IPS-18c (cell line): Measurements from ENCODE around the gene LARGE1.

Source experiments
- H3K4me3 ChIP-seq: 2 replicates; pipeline ENCODE4 v1.7.0; 2013; ENCODE audit warnings: low read depth, mild to moderate bottlenecking, low read length, moderate library complexity; ENCODE audit not compliant: insufficient read depth
- H3K9me3 ChIP-seq: one replicate; pipeline ENCODE4 v1.6.1; 2013; ENCODE audit warnings: mild to moderate bottlenecking, low read length, moderate library complexity; ENCODE audit not compliant: control insufficient read depth, insufficient read depth

Gene LARGE1

DNA sequence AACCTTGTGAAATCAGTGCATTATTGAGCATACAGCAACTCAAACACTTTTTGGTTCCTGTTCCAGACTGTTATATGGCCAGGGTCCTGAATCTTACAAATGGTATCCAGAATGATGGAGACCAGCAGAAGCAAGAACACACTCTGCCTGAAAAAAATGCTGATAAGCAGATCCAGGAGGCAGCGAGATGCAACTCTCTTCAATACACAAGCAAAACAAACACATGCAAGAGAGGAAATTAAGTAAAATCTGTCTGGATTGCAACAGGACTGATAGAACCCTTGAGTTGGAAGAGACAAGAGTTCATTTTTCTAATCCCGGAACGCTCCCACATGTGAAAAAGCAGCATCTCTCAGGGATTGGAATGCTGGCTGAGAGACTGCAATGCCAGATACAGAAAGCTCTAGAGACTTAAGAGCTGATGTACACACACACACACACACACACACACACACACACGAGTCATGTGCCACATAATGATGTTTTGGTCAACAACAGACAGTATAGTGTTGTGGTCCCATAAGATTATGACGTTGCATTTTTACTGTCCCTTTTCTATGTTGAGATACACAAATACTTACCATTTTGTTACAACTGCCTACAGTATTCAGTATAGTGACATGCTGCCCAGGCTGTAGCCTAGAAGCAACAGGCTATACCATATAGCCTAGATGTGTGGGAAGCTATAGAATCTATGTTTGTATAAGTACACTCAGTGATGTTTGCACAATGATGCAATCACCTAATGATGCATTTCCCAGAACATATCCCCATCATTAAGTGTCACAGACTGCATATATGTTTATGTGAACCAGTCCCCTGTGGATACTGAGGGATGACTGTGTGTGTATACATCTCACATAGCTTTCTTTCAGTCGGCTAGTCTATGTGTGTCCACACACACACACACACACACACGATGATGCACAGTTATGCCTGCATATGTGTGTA, 406.6 kb downstream of the LARGE1 start:
- Histone ChIP-seq H3K9me3 (no peaks in the 10 kb centered on the region), H3K4me3 (no peak overlapping the region)

DNA sequence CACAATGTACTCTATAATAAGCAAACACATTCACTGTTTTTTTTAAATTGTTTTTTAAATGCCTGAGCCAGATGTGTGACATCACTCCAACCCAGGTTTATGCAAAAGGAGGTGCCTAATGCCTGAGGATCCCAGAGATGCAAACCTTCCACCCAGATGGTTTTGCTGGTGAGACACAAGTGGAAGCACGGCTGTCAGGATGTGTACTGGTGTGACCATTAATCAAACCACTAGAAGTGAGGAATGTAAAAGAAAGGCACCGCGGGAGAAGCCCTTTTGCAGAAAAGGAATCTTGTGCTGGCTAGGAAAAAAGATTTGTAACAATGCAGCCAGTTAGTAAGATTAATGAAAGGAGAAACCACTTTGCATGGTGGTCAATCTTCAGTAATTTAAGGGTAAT, 407.4 kb downstream of the LARGE1 start:
- Histone ChIP-seq H3K9me3 (no peaks in the 10 kb centered on the region), H3K4me3 (no peak overlapping the region)

DNA sequence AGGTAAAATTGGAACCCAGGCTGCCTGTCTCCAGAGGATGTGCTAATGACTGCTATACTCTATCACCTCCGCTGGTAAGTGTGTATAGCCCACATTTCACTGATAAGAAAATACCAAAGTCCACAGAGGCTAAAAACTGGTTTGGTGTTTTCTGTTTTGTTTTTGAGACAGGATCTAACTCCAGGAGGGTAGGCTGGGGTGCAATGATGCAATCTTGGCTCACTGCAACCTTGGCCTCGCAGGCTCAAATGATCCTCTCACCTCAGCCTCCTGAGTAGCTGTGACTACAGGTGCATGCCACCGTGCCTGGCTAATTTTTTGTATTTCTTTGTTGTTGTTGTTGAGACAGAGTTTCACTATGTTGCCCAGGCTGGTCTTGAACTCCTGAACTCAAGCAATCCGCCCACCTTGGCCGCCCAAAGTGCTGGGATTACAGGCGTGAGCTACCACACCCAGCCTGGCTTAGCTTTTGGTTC, 409.8 kb downstream of the LARGE1 start:
- Histone ChIP-seq H3K4me3 (no peak overlapping the region), H3K9me3 (no peaks in the 10 kb centered on the region)

DNA sequence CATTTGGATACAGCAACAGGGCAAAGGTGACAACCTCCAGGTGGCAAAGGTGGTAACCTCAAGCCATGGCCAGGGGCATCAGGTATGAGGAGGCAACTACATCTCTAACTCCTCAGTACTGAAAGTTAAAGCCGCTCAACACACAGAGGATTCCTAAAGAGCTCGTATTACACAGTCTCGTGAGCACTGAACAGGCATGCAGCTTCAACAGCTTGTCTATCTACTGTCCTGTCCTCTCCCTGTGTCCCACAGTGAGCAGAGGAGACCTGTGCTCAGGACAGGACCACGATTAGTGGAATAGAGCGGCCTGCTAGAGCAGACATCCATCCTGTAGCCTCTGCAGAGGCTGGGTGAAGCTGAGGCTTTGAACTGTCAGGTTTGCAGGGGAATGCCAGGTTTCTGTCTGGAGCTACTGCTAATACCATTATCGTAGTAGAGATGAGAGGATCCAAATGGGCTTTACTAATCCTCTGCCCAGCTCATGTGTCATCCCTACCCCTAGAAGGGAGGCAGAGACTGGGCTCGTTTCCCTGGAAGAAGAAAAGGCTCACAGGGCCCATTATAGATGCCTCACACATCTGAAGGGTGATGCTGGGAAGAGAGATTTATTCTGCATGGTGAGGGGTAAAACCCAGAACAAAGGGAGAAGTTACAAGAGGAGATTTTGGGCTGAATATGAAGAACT, 415.2 kb downstream of the LARGE1 start:
- H3K9me3 ChIP-seq = no peaks in the 10 kb centered on the region
- no peak overlapping the region for H3K4me3 ChIP-seq

DNA sequence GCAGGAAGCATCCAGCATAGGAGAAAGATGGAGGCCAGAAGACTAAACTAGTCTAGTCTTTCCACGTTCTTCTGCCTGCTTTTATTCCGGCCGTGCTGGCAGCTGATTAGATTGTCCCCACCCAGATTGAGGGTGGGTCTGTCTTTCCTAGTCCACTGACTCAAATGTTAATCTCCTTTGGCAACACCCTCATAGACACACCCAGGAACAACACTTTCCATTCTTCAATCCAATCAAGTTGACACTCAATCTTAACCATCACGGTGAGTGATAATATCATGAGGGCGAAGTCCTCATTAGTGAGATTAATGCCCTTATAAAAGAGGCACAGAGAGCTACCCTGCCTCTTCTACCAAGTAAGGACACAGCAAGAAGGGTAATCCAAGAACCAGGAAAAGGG, 424.2 kb downstream of the LARGE1 start:
- Histone ChIP-seq H3K9me3 (no peaks in the 10 kb centered on the region), H3K4me3 (no peak overlapping the region)

DNA sequence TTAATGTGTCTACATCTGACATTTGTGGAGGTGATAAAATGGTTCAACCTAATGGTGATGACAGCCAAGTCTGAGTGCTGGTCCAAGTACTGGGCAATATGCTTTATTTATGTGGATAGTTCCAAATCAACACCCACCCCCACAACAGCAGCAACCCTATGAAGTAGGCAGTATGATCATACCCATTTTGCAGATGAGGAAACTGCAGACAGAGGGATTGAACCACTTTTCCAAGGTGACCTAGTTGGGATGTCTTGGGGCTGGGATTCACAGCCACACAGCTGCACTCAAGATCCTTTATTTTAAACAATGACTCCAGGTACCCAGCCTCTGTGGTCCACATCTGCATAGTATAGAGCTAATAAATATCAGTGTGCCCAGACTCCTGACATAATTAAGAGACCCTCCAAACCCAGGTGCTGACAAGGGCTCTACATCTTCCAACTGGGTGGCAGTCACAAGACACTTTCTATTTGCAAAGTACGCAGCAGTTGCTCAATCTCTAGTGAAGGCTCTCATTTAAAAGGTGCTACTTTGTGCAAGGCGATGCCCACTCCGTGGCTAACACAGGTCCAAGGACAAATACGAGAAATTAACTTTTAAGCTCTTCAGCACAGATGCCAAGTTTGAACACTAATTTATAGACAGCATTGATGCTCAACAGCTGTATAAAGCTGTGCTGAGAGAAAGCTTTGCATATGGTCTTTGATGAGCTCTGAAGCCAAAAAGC, 426.6 kb downstream of the LARGE1 start:
- Histone ChIP-seq H3K9me3 (no peaks in the 10 kb centered on the region), H3K4me3 (no peak overlapping the region)

DNA sequence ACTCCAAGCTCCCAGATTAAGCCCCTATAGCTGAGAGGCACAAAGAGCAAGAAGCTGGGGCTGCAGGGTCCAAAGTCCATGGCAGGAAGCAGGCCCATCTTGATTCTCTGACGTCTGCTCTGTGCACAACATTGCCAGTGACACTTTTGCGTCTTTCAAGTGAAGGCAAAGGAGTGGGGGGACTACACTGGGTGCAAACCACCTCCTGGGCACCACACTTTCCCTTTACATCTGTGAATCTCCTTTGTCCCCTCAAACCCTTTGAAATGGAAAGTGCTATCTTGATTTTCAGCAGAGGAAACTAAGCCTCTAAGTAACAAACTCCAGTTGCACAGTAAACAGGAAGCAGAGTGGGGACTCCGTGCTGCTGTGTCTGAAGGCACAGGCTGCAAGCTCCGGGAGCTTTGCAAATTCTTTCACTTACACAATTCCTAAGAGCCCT, 428.0 kb downstream of the LARGE1 start:
- H3K4me3 ChIP-seq = no peak overlapping the region

DNA sequence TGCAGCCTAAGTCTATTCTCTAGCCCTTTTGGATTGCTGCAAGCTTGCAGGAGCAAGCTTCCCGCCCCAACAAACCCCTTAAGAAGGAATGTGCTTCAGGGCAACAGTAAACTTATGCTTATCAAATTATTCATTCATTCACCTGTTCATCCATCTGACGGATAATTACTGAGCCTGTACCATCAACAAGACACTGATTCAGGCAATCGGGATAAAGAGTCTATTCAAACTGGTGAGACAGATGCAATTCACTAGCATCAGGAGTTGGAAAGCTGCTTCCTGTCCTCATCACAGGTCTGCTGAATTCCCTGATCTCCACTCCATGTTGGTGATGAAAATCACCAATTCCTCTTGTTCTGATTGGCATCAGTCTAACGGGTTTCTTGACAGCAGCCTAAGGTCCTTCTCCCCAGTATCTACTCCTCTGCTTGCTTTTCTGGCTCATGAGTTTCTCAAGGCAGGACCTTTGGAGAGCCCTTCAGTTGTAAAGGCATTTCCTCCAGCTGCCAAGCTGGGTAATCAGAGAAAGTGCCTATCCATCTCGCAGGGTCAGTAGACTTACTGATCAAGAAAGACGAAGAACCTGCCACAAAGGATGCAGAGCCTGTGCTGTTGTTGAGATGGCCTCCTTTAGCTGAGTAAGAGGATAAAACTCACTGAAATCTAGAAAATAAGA, 433.1 kb downstream of the LARGE1 start:
- Histone ChIP-seq H3K9me3 (no peaks in the 10 kb centered on the region), H3K4me3 (no peak overlapping the region)

More for the DNA sequence above, 428.0 kb downstream of the LARGE1 start:
- H3K9me3 ChIP-seq = no peaks in the 10 kb centered on the region

DNA sequence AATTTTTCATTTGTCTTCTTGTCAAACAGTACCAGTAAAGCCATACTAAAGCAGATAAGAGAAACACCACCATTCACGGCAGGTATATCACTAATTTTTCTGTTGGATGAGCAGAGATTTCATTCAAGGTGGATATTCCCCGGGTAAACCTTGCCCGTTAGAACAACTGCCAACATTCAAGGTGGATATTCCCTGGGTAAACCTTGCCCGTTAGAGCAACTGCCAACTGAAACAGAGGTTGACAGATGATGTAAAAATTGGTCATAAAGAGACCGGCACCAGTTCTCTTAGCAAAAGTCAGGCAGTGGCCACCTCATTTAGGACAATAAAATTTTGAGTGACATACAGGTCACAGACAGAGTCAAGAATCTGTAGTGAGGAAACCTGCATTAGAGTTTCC, 438.7 kb downstream of the LARGE1 start:
- Histone ChIP-seq H3K9me3 (no peaks in the 10 kb centered on the region), H3K4me3 (no peak overlapping the region)

DNA sequence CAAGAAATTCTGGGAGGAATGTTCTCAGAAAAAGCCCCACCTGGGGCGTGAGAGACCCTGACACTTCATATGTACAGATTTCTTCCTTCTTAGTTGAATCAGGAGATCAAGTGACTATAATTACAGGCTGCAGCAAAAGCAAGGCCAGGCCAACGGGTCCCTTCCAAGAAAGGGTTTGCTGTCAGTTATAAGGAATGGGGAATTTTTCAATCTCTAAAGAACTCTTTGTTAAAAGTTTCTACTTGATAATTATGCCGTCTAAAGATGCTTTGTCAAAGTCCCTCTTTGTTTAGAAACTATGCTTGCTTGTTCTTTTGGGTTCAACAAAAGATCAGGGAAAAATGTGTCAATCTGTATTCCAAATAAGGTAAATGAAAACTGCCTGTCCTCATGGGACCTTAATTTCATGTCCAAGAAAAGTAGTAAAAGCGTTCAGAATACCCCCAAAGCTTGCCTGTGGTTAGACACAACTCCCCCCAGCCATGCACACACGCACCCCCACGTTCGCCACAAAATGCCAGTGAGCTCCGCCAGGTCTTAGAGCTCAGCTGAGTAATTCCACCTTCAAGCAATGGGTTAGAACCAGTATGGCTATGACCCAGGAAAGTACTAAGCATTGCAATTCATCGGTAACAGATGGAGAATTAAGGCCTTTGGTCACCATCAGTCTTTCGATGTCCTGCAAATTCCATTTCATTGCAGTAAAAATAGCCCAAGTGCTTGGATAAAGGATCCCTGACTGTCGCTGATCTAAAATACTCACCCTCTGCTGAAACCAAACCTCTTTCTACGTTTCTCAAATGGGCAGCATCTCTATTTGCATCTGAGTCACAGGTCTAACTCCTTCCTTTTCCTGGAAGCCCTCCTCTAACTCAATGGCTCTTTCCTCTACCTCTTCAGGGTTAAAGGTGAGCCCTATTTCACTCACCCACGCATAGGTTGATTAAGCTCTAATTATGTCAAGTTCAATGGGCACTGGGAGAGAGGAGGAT, 442.9 kb downstream of the LARGE1 start:
- Histone ChIP-seq H3K9me3 (no peaks in the 10 kb centered on the region), H3K4me3 (no peak overlapping the region)

DNA sequence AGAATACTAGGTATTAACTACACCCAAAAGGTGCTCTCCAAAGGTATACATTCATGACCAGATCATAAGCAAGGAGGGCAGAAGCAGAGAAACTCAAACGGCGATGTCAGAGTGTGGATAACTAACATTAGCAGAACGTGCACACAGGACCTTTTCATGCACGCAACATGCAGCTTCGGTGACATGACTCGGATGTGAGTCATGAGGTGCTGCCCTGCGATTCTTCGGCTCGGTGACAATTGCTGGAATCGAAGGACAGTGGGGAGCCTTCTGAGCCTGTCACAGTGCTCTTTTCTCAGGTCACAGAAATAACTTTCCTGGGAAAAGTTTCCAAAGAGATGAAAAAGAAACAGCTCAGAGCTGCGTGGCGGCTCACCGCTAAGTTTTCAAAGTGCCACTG, 443.6 kb downstream of the LARGE1 start:
- no peaks in the 10 kb centered on the region for H3K9me3 ChIP-seq
- no peak overlapping the region for H3K4me3 ChIP-seq

DNA sequence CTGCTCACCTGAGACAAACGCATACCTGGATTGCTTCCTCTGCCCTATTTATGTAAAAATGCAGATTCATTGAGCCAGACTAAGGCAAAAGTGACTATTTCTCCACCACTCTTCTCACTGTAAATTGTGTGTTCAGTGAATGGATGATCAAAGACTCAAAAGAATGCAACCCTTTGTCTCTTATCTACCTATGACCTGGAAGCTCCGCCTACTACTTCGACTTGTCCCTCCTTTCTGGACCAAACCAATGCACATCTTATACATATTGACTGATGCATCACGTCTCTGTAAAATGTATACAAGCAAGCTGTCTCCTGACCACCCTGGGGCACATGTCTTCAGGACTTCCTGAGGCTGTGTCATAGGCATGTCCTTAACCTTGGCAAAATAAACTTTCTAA, 444.1 kb downstream of the LARGE1 start:
- Histone ChIP-seq H3K9me3 (no peaks in the 10 kb centered on the region), H3K4me3 (no peak overlapping the region)

DNA sequence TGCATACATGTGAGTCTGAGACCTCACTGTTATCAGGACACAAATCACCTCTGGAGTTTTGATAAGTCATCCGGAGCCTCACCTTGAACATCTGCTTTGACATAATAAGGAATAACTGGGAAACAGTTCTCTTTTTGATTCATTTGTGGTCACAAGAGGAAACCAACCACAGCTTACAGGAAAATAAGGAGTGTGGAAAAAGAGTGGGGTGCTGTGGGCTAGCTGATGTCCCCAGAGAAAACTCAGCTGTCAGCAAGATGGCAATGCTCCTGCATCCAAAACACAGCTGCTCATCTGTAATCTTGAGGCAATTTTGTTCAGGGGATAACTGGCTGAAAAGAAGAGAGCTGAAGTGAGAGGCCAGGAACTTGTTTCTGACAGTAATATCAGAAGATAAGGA, 445.7 kb downstream of the LARGE1 start:
- Histone ChIP-seq H3K9me3 (no peaks in the 10 kb centered on the region), H3K4me3 (no peak overlapping the region)

DNA sequence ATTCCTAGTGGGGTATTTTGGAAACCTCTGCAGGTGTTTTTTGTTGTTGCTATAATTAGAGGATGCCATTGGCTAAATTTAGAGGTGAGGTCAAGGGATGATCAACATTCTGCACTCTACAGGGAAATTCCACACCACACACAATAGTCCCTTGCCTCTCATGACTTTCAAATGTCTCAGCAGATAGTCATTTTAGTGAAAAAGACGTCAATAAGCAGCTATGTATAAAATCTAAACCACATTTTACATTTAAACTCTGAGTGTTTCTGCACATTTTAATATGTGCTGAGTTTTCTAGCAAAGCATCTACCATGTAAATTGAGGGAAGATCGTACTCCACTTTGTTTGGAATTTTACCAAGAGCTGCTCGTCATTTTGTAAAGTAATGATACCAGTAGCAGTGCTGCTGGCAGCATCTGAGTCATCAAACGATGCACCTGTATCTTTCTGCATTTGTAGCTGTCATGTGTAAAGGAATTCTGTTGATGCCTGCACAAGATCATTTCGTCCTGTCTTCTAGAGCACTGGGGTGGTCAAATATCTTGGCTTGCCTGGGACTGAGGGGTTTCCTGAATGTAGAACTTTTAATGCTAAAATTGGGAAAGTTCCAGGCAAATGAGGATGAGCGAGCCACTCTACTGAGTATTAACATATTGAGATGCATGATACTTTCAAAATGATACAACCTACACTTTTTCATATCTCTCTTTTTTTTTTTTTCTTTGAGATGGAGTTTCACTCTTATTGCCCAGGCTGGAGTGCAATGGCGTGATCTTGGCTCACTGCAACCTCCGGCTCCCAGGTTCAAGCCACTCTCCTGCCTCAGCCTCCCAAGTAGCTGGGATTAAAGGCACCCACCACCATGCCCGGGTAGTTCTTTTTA, 447.6 kb downstream of the LARGE1 start:
- no peak overlapping the region for H3K4me3 ChIP-seq
- H3K9me3 ChIP-seq = no peaks in the 10 kb centered on the region

DNA sequence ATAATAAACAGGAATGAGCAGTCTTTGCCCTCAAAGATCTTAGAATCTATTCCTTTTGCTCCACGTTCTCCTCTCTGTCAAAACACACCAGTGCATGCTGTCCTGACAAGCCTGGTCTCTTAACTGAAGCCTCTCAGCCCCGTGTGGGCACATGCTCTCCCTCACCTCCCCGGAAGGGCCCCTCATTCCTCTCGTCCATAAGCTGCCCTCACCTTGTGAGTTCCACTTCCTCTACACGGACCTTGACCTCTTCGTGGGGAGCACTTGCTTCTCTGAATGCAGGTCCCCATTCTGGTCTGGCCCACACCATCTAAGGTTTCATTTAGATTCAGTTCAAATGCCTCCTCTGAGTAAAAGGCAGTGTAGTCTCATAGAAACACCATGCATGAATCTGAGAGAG, 449.8 kb downstream of the LARGE1 start:
- Histone ChIP-seq H3K9me3 (no peaks in the 10 kb centered on the region), H3K4me3 (no peak overlapping the region)
